SK-N-SH treated with all-trans-retinoic acid at 6 μM for 48 hours (cell line): ENCODE data around the gene BMPR1B.

Experiments
- ATAC-seq: fragments of 200-7000 bp; cut with Tn5 transposase; 3 replicates; pipeline ENCODE4 v1.9.1; 2020; ENCODE audit warnings: mild to moderate bottlenecking, moderate library complexity
- CSDC2 ChIP-seq: fragments of 250-450 bp; sonication (Bioruptor Pico); IDR thresholded peaks from 2 replicates; pipeline ENCODE4 v1.5.0; 2020; ENCODE audit warnings: mild to moderate bottlenecking, moderate library complexity
- ESRRG ChIP-seq: fragments of 250-450 bp; sonication (Bioruptor Pico); IDR thresholded peaks from 2 replicates; pipeline ENCODE4 v1.6.1; 2021; ENCODE audit warnings: mild to moderate bottlenecking
- GLIS3 ChIP-seq: fragments of 250-450 bp; sonication (Bioruptor Pico); IDR thresholded peaks from 2 replicates; pipeline ENCODE4 v1.5.0; 2020; ENCODE audit warnings: mild to moderate bottlenecking, moderate library complexity
- ISL1 ChIP-seq: fragments of 250-450 bp; sonication (Bioruptor Pico); IDR thresholded peaks from 2 replicates; pipeline ENCODE4 v2.1.2; 2022; ENCODE audit warnings: mild to moderate bottlenecking, moderate library complexity
- OSR1 ChIP-seq: fragments of 250-450 bp; sonication (Bioruptor Pico); IDR thresholded peaks from 2 replicates; pipeline ENCODE4 v1.8.0; 2022; ENCODE audit warnings: moderate library complexity, mild to moderate bottlenecking, inconsistent platforms
- PATZ1 ChIP-seq: fragments of 250-450 bp; sonication (Bioruptor Pico); IDR thresholded peaks from 2 replicates; pipeline ENCODE4 v1.8.0; 2020; ENCODE audit warnings: mild to moderate bottlenecking, moderate library complexity, borderline replicate concordance
- PPARA ChIP-seq: fragments of 250-450 bp; sonication (Bioruptor Pico); IDR thresholded peaks from 2 replicates; pipeline ENCODE4 v1.5.0; 2020; ENCODE audit warnings: mild to moderate bottlenecking, borderline replicate concordance
- RARB ChIP-seq: fragments of 250-450 bp; sonication (Bioruptor Pico); IDR thresholded peaks from 2 replicates; pipeline ENCODE4 v1.8.0; 2021; ENCODE audit warnings: mild to moderate bottlenecking, moderate library complexity
- SNAI2 ChIP-seq: fragments of 250-450 bp; sonication (Bioruptor Pico); IDR thresholded peaks from 2 replicates; pipeline ENCODE4 v1.5.0; 2020; ENCODE audit warnings: mild to moderate bottlenecking, moderate library complexity
- TCF4 ChIP-seq: fragments of 250-450 bp; sonication (Bioruptor Pico); IDR thresholded peaks from 2 replicates; pipeline ENCODE4 v1.8.0; 2021; ENCODE audit warnings: mild to moderate bottlenecking, moderate library complexity, borderline replicate concordance
- TOX ChIP-seq: fragments of 250-450 bp; sonication (Bioruptor Pico); IDR thresholded peaks from 2 replicates; pipeline ENCODE4 v1.8.0; 2021; ENCODE audit warnings: mild to moderate bottlenecking, moderate library complexity, borderline replicate concordance
- ZC3H10 ChIP-seq: fragments of 250-450 bp; sonication (Bioruptor Pico); IDR thresholded peaks from 2 replicates; pipeline ENCODE4 v1.5.1; 2021; ENCODE audit warnings: mild to moderate bottlenecking, moderate library complexity
- ZFP3 ChIP-seq: fragments of 250-450 bp; sonication (Bioruptor Pico); IDR thresholded peaks from 2 replicates; pipeline ENCODE4 v1.5.0; 2020; ENCODE audit warnings: mild to moderate bottlenecking, moderate library complexity
- ZNF70 ChIP-seq: fragments of 450-650 bp; formaldehyde crosslinking; IDR thresholded peaks from 2 replicates; pipeline ENCODE4 v1.5.0; 2020; ENCODE audit warnings: mild to moderate bottlenecking, moderate library complexity
- ZNF8 ChIP-seq: fragments of 450-650 bp; formaldehyde crosslinking; IDR thresholded peaks from 2 replicates; pipeline ENCODE4 v1.5.0; 2020; ENCODE audit warnings: mild to moderate bottlenecking, moderate library complexity
- TF ChIP-seq, protein P1 (sequence below): fragments of 250-450 bp; sonication (Bioruptor Pico); IDR thresholded peaks from 2 replicates; pipeline ENCODE4 v1.8.0; 2021; ENCODE audit warnings: low read depth, mild to moderate bottlenecking, moderate library complexity, borderline replicate concordance
- TF ChIP-seq, protein P2 (sequence below): fragments of 250-450 bp; sonication (Bioruptor Pico); IDR thresholded peaks from 2 replicates; pipeline ENCODE4 v1.5.1; 2020; ENCODE audit warnings: low read depth, mild to moderate bottlenecking, moderate library complexity
- TF ChIP-seq, protein P3 (sequence below): fragments of 250-450 bp; sonication (Bioruptor Pico); IDR thresholded peaks from 2 replicates; pipeline ENCODE4 v1.5.0; 2020; ENCODE audit warnings: mild to moderate bottlenecking, moderate library complexity

BMPR1B gene

GRCh38 chr4:94877973-94878372, 120.2 kb downstream of the BMPR1B start:
- TF ChIP-seq ISL1 (peak; percentile 84), OSR1 (CRISPR knock-in tag) (no peak), ESRRG (no peak), ZC3H10 (CRISPR knock-in tag) (no peak)
- TF ChIP-seq, protein P1, sequence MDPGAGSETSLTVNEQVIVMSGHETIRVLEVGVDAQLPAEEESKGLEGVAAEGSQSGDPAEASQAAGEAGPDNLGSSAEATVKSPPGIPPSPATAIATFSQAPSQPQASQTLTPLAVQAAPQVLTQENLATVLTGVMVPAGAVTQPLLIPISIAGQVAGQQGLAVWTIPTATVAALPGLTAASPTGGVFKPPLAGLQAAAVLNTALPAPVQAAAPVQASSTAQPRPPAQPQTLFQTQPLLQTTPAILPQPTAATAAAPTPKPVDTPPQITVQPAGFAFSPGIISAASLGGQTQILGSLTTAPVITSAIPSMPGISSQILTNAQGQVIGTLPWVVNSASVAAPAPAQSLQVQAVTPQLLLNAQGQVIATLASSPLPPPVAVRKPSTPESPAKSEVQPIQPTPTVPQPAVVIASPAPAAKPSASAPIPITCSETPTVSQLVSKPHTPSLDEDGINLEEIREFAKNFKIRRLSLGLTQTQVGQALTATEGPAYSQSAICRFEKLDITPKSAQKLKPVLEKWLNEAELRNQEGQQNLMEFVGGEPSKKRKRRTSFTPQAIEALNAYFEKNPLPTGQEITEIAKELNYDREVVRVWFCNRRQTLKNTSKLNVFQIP (CRISPR knock-in tag) = no peak

GRCh38 chr4:94880956-94881355, 123.2 kb downstream of the BMPR1B start:
- TF ChIP-seq, protein P1 (CRISPR knock-in tag) = no peak
- TF ChIP-seq PPARA (CRISPR knock-in tag) (no peak), GLIS3 (CRISPR knock-in tag) (no peak)
- ATAC-seq = no peak

More at GRCh38 chr4:94877973-94878372, 120.2 kb downstream of the BMPR1B start:
- no peak for ATAC-seq

DNA sequence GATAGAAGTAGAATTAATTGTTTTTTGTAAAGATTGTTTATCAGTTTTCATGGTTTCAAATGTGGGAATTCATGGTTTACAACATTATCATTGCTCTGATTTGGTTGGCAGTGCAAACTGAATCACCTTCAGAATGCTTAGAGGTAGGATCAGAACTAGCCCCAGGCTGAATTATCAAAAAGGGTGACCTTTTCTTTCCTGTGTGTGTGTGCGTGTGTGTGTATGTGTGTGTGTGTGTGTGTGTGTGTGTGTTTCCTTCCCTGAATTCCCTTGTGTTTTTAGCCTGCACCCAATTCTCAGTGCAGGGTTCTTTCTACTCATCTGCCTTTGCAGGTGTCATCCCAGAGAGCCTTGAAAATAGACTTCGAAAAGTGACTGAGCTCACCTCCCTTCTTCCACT, 125.0 kb downstream of the BMPR1B start:
- no peak for ATAC-seq
- TF ChIP-seq TOX (no peak), ZC3H10 (CRISPR knock-in tag) (no peak), RARB (no peak), ESRRG (no peak), GLIS3 (CRISPR knock-in tag) (no peak)
- TF ChIP-seq, protein P1 (CRISPR knock-in tag) = no peak

GRCh38 chr4:94887027-94887426, 129.3 kb downstream of the BMPR1B start:
- TF ChIP-seq CSDC2 (no peak), ZFP3 (CRISPR knock-in tag) (no peak), TCF4 (no peak), ZNF70 (CRISPR knock-in tag) (no peak), SNAI2 (CRISPR knock-in tag) (no peak), PATZ1 (CRISPR knock-in tag) (no peak), OSR1 (CRISPR knock-in tag) (no peak), ISL1 (no peak)
- TF ChIP-seq, protein P2, sequence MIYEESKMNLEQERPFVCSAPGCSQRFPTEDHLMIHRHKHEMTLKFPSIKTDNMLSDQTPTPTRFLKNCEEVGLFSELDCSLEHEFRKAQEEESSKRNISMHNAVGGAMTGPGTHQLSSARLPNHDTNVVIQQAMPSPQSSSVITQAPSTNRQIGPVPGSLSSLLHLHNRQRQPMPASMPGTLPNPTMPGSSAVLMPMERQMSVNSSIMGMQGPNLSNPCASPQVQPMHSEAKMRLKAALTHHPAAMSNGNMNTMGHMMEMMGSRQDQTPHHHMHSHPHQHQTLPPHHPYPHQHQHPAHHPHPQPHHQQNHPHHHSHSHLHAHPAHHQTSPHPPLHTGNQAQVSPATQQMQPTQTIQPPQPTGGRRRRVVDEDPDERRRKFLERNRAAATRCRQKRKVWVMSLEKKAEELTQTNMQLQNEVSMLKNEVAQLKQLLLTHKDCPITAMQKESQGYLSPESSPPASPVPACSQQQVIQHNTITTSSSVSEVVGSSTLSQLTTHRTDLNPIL (CRISPR knock-in tag) = no peak
- TF ChIP-seq, protein P1 (CRISPR knock-in tag) = no peak
- TF ChIP-seq, all 23 proteins: peak for 0
- no peak for ATAC-seq

DNA sequence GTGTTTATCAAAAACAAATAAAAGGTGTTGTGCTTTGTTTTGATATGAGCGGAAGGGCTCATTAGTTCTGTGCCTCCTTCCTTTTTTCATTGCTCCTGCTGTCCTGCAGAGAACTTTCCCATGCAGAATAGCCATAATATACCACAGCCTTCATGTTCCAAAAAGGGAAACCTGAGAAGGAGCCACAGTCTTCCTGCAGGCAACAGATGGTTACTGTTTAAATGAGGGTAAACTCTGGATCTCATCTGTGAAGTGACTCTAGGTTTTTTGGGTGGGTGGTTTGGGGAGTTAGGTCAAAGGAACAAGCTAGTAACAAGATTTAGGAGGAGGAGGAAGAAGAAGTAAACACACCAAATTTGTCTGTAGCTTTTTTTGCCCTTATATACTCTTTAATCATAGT, 131.8 kb downstream of the BMPR1B start:
- no peak for ATAC-seq
- TF ChIP-seq ISL1 = no peak
- no peak for TF ChIP-seq ZNF8 (CRISPR knock-in tag)
- no peak for TF ChIP-seq ZNF70 (CRISPR knock-in tag)
- TF ChIP-seq, protein P1 (CRISPR knock-in tag) = no peak
- TF ChIP-seq CSDC2 = no peak
- TF ChIP-seq TOX = no peak
- TF ChIP-seq, protein P3, sequence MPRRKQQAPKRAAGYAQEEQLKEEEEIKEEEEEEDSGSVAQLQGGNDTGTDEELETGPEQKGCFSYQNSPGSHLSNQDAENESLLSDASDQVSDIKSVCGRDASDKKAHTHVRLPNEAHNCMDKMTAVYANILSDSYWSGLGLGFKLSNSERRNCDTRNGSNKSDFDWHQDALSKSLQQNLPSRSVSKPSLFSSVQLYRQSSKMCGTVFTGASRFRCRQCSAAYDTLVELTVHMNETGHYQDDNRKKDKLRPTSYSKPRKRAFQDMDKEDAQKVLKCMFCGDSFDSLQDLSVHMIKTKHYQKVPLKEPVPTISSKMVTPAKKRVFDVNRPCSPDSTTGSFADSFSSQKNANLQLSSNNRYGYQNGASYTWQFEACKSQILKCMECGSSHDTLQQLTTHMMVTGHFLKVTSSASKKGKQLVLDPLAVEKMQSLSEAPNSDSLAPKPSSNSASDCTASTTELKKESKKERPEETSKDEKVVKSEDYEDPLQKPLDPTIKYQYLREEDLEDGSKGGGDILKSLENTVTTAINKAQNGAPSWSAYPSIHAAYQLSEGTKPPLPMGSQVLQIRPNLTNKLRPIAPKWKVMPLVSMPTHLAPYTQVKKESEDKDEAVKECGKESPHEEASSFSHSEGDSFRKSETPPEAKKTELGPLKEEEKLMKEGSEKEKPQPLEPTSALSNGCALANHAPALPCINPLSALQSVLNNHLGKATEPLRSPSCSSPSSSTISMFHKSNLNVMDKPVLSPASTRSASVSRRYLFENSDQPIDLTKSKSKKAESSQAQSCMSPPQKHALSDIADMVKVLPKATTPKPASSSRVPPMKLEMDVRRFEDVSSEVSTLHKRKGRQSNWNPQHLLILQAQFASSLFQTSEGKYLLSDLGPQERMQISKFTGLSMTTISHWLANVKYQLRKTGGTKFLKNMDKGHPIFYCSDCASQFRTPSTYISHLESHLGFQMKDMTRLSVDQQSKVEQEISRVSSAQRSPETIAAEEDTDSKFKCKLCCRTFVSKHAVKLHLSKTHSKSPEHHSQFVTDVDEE (CRISPR knock-in tag) = no peak
- TF ChIP-seq ZC3H10 (CRISPR knock-in tag) = no peak
- TF ChIP-seq, all 23 proteins: peak for 0
